ENCODE measurements around the gene SMIM7.

Gene SMIM7

DNA sequence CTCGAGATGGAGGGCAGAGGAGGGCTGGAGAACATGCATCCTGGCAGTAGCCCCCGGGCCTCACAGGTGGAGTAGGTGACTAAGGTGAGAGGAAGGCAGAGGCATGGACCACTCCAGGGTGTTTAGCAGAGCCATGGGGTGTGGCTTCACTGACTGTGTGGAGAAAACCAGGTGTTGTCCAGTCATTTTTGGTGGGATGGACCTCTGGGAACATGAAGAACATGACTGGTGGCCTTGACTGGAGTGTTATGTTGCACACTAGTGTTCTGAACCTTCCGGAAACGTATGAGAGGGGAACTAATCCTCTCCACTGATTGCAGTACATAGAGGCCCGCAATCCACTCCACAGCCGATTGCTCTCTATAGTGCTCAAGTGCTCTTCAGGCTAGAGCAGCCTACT is 48.8 kb downstream of the SMIM7 start:
- no peak overlapping the region for H2AFZ ChIP-seq (ENCODE audit: low read depth, low read length)
- H3K4me3 ChIP-seq (ENCODE audit: low read length) = no peak overlapping the region
- no peaks in the 10 kb centered on the region for H3K27me3 ChIP-seq (ENCODE audit: insufficient read depth, low read length)
- H3K4me1 ChIP-seq (ENCODE audit: insufficient read depth, low read length) = no peaks in the 10 kb centered on the region
- no peaks in the 10 kb centered on the region for H3K9me3 ChIP-seq (ENCODE audit: low read length)
- H3K36me3 ChIP-seq (ENCODE audit: insufficient read depth, low read length) = no peaks in the 10 kb centered on the region

DNA sequence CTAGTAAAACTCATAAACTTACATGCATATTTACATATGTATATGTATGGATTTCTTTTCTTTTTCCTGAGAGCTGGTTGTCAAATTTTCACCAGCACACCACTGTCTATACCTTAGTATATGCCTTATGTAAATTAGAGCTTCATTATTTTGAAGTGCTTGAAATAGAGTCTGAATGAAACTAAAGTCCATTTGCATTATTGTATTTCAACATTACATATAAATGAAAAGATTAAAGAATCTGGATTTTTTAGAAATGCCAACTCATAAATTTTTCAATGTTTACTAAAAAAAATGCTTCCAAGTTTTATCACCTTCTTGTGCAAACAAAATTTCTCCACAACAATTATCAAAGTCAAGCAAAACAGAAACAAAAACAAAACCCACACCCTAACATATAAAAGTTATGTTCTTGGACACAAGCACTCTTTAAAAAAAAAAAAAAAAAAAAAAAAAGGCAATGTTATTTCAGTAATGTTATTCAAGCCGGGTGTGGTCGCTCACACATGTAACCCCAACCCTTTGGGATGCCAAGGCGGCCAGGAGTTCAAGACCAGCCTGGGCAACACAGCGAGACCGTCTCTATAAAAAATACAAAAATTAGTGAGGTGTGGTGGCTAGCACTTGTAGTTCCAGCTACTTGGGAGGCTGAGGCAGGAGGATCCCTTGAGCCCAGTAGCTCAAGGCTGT is 50.3 kb downstream of the SMIM7 start:
- H2AFZ ChIP-seq (ENCODE audit: low read depth, low read length) = no peak overlapping the region
- H3K27me3 ChIP-seq (ENCODE audit: insufficient read depth, low read length) = no peaks in the 10 kb centered on the region
- no peaks in the 10 kb centered on the region for H3K4me1 ChIP-seq (ENCODE audit: insufficient read depth, low read length)
- no peaks in the 10 kb centered on the region for H3K9me3 ChIP-seq (ENCODE audit: low read length)
- H3K4me3 ChIP-seq (ENCODE audit: low read length) = no peak overlapping the region
- no peaks in the 10 kb centered on the region for H3K36me3 ChIP-seq (ENCODE audit: insufficient read depth, low read length)

DNA sequence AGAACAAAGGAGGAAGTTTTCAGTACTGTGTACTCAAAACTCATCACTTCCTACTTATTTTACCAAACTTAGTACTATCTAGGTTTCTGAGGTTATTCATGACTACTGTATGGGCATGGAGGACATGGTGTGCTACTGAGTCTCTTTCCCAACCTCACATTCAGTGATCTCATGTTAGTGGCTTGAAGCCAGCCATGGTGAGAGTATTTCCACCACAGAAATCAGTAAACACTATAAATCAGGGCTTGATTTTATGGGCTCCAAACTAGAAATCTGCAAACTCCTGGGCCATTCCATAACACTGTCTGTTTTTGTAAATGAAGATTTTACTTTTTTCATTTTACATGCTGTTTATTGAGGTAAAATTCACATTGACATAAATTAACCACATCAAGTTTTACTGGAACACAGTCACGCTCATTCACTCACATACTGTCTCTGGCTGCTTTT is 51.6 kb downstream of the SMIM7 start:
- Histone ChIP-seq H2AFZ (ENCODE audit: low read depth, low read length) (no peak overlapping the region), H3K9me3 (ENCODE audit: low read length) (no peaks in the 10 kb centered on the region), H3K36me3 (ENCODE audit: insufficient read depth, low read length) (no peaks in the 10 kb centered on the region), H3K4me1 (ENCODE audit: insufficient read depth, low read length) (no peaks in the 10 kb centered on the region), H3K4me3 (ENCODE audit: low read length) (no peak overlapping the region), H3K27me3 (ENCODE audit: insufficient read depth, low read length) (no peaks in the 10 kb centered on the region)

DNA sequence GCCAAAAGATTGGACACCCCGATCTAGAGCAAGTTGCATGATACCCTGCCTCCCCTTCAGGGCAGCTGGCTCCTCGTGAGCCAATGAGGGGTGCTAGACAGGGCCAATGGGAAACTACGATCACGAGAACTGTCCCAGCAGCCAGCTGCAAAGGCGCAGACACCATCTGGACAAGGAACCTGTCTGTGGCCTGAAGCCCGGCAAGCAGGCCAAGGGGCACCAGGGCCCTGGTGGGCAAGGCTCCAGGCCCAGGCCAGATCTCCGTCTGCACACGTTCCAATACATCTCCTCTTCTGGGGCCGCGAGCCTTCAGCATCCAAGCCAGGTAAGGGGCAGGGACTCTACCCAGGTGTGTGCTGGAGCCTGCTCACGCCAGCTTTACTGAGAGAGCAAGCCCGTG is 52.1 kb downstream of the SMIM7 start:
- no peak overlapping the region for H3K4me3 ChIP-seq (ENCODE audit: low read length)
- no peaks in the 10 kb centered on the region for H3K27me3 ChIP-seq (ENCODE audit: insufficient read depth, low read length)
- H3K36me3 ChIP-seq (ENCODE audit: insufficient read depth, low read length) = no peaks in the 10 kb centered on the region
- H3K9me3 ChIP-seq (ENCODE audit: low read length) = no peaks in the 10 kb centered on the region
- H2AFZ ChIP-seq (ENCODE audit: low read depth, low read length) = no peak overlapping the region
- H3K4me1 ChIP-seq (ENCODE audit: insufficient read depth, low read length) = no peaks in the 10 kb centered on the region

DNA sequence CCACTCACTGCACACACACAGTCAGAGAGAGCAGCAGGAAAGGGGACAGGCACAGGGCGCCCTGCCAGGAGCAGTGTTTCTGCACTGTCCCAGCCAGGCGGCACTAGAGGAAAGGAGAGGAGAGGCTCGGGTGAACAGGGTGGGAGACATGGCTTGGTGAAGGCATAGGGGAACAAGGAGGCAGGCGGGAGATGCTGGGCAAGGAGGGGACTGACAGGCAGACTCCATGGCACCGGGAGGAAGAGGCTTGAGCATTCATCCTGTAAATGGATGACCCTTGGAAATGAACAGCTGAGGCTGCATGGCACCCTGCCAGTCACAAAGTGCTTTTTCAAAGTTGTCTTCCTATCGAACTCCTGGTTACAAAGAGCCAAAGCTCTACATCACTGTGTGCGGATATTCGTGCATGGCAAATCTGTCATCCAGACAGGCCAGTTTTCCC is 54.4 kb downstream of the SMIM7 start:
- Histone ChIP-seq H3K36me3 (ENCODE audit: insufficient read depth, low read length) (no peaks in the 10 kb centered on the region), H3K4me1 (ENCODE audit: insufficient read depth, low read length) (no peaks in the 10 kb centered on the region), H3K27me3 (ENCODE audit: insufficient read depth, low read length) (no peaks in the 10 kb centered on the region)

DNA sequence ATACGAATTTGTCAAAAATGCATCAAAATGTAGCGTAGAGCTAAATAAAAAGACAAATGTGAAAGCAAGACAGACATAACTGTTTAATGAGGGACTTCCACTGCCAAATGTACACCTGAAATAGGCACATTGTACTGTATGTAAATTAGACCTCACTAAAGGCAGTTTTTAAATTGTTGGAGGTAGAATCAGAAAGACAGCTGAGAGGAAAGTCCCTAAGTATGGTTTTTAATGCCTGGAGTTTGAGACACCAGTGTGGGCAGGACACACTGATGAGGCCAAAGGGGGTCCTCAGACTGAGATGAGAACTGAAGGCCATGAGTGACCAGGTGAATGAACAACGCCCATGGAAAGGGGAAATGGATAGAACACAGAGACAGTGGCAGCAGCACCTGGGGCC is 54.8 kb downstream of the SMIM7 start:
- no peaks in the 10 kb centered on the region for H3K4me1 ChIP-seq (ENCODE audit: insufficient read depth, low read length)
- no peaks in the 10 kb centered on the region for H3K27me3 ChIP-seq (ENCODE audit: insufficient read depth, low read length)
- H3K9me3 ChIP-seq (ENCODE audit: low read length) = no peaks in the 10 kb centered on the region
- no peak overlapping the region for H3K4me3 ChIP-seq (ENCODE audit: low read length)
- H2AFZ ChIP-seq (ENCODE audit: low read depth, low read length) = no peak overlapping the region
- no peaks in the 10 kb centered on the region for H3K36me3 ChIP-seq (ENCODE audit: insufficient read depth, low read length)

More for the DNA sequence above, 54.4 kb downstream of the SMIM7 start:
- Histone ChIP-seq H3K9me3 (ENCODE audit: low read length) (no peaks in the 10 kb centered on the region), H2AFZ (ENCODE audit: low read depth, low read length) (no peak overlapping the region), H3K4me3 (ENCODE audit: low read length) (no peak overlapping the region)

DNA sequence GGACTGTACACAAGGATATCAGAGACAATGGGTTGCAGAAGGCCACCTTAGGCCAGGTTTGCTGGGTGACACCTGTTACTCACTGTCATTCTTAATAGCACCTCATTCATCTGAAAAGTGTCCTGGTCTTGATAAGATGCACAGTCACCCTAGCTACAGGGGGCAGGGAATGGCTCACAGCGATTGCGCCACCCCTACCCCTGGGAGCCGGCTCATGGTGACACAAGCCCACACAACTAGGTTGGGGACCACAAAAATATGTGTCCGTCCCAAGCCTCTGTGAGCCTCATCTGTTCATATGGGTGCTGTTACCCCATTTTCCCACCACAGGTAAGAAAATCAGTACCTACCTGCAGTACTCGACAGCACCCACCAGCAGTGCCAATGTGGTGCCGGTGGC is 55.3 kb downstream of the SMIM7 start:
- no peaks in the 10 kb centered on the region for H3K36me3 ChIP-seq (ENCODE audit: insufficient read depth, low read length)
- H2AFZ ChIP-seq (ENCODE audit: low read depth, low read length) = no peak overlapping the region
- H3K27me3 ChIP-seq (ENCODE audit: insufficient read depth, low read length) = no peaks in the 10 kb centered on the region
- H3K4me1 ChIP-seq (ENCODE audit: insufficient read depth, low read length) = no peaks in the 10 kb centered on the region
- no peak overlapping the region for H3K4me3 ChIP-seq (ENCODE audit: low read length)
- no peaks in the 10 kb centered on the region for H3K9me3 ChIP-seq (ENCODE audit: low read length)

DNA sequence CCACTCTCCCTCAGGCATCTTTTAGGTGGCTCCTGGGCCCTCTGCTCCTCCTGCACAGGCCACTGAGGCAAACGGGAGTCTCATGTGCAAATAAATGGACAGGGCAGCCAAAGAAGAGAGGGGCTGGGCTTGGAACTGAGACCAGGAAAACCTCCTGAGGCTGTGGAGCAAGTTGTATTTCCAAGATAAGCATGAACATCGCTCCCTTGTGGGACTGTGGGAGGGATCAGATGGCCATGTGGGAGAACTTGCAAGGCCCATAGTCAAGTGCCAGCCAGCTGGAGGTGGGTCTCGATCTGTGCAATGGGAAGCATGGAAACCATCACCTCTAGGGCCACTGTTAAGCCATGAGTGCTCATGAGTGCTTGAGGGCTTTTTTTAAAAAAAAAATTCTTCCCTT is 56.9 kb downstream of the SMIM7 start:
- Histone ChIP-seq H3K36me3 (ENCODE audit: insufficient read depth, low read length) (no peaks in the 10 kb centered on the region), H2AFZ (ENCODE audit: low read depth, low read length) (no peak overlapping the region), H3K27me3 (ENCODE audit: insufficient read depth, low read length) (no peaks in the 10 kb centered on the region), H3K4me3 (ENCODE audit: low read length) (no peak overlapping the region), H3K9me3 (ENCODE audit: low read length) (no peaks in the 10 kb centered on the region), H3K4me1 (ENCODE audit: insufficient read depth, low read length) (no peaks in the 10 kb centered on the region)

DNA sequence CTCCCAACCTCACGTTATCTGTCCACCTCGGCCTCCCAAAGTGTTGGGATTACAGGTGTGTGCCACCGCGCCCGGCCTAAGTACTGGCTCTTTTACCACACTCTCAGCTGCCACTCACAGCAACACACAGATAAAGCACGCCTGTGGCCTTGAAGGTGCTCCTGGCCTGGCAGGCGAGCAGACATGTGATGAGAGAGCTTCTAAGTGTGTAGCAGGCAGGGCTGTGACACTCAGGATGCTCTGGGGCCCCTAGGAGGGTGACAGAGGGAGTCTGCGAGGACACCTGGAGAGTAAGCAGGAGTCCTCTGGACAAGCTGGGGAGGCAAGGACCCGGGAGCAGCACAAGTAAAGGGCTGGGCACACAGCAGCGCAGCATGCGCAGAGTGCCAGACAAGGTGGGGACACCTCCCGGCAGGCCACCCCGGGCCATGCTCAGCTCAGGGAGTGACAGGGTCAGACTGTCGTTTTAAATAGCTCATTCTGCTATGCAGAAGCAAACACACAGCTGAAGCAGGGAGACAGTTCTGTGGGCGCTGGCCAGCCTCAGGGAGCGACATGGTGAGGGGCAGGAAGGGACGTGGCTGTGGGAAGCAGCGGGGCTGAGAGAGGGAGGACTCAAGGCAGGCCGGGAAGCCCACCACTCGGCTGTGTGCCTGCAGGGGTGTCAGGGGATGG is 58.4 kb downstream of the SMIM7 start:
- Histone ChIP-seq H3K36me3 (ENCODE audit: insufficient read depth, low read length) (no peaks in the 10 kb centered on the region), H3K9me3 (ENCODE audit: low read length) (no peaks in the 10 kb centered on the region), H3K4me1 (ENCODE audit: insufficient read depth, low read length) (no peaks in the 10 kb centered on the region), H3K4me3 (ENCODE audit: low read length) (no peak overlapping the region), H2AFZ (ENCODE audit: low read depth, low read length) (no peak overlapping the region), H3K27me3 (ENCODE audit: insufficient read depth, low read length) (no peaks in the 10 kb centered on the region)

DNA sequence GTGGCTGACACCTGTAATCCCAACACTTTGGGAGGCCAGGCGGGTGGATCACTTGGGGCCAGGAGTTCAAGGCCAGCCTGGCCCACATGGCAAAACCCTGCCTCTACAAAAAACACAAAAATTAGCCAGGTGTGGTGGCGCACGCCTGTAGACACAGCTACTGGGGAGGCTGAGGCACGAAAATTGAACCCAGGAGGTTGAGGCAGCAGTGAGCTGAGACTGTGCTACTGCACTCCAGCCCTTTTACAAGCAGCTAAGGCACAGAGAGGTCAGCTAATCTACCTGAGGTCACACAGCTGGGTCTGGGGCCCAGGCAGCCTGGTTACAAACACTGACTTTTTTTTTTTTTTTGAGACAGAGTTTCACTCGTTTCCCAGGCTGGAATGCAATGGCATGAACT is 59.1 kb downstream of the SMIM7 start:
- Histone ChIP-seq H3K4me1 (ENCODE audit: insufficient read depth, low read length) (no peaks in the 10 kb centered on the region), H3K27me3 (ENCODE audit: insufficient read depth, low read length) (no peaks in the 10 kb centered on the region), H3K4me3 (ENCODE audit: low read length) (no peak overlapping the region), H2AFZ (ENCODE audit: low read depth, low read length) (no peak overlapping the region), H3K36me3 (ENCODE audit: insufficient read depth, low read length) (no peaks in the 10 kb centered on the region), H3K9me3 (ENCODE audit: low read length) (no peaks in the 10 kb centered on the region)

DNA sequence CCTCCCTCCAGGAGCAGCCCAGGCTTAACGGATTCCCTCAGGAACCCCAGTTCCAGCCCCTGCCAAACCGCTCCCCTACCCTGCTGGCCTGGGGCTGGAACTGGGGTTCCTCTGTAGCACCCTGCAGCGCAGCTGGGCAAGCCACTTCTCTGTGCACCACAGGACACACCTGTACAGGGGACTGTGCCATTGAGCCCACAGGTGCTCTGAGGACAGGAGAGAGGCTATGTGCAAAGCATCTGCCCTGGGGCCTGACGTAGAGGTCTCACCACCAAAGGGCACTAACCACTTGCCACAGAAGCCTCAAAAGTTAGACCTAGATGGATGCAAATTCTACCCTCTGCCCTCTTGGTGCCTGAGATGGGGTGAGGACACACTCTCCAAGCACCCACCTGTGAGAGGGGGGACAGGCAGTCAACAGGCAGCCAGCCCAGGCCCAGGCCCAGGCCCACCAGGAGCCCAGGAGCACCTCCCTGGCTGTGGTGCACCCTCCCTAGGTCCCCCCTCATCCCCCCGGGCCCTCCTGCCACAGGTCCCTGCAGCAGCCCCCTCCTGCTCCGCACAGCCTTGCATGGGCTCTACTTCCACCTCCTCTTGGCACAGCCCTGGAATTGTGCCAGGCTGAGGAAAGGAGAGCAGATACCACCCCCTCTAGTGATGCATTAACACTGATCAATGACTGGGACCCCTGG is 60.1 kb downstream of the SMIM7 start:
- Histone ChIP-seq H3K36me3 (ENCODE audit: insufficient read depth, low read length) (no peaks in the 10 kb centered on the region), H3K4me3 (ENCODE audit: low read length) (no peak overlapping the region), H3K4me1 (ENCODE audit: insufficient read depth, low read length) (no peaks in the 10 kb centered on the region), H3K27me3 (ENCODE audit: insufficient read depth, low read length) (no peaks in the 10 kb centered on the region), H3K9me3 (ENCODE audit: low read length) (no peaks in the 10 kb centered on the region), H2AFZ (ENCODE audit: low read depth, low read length) (no peak overlapping the region)

DNA sequence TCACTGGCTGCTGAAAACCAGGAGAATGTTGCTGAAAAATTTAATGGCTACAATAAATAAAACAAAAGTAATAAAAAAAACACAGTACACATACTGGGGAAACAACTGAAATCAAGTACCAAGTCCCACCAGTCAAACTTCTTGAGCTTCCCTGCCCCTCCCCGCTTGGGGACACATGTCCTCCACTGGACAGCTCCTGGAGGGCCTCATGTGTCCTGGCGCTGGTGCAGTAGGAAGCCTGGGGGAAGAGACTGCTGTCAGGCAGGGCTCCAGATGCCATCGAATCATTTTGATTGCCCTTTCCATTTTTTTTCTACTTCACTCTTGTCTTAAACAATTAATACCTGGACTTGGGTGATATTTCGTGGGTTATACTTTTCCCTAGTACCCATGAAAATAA is 61.1 kb downstream of the SMIM7 start:
- Histone ChIP-seq H3K9me3 (ENCODE audit: low read length) (no peaks in the 10 kb centered on the region), H2AFZ (ENCODE audit: low read depth, low read length) (no peak overlapping the region), H3K4me1 (ENCODE audit: insufficient read depth, low read length) (no peaks in the 10 kb centered on the region), H3K27me3 (ENCODE audit: insufficient read depth, low read length) (no peaks in the 10 kb centered on the region), H3K4me3 (ENCODE audit: low read length) (no peak overlapping the region), H3K36me3 (ENCODE audit: insufficient read depth, low read length) (no peaks in the 10 kb centered on the region)

DNA sequence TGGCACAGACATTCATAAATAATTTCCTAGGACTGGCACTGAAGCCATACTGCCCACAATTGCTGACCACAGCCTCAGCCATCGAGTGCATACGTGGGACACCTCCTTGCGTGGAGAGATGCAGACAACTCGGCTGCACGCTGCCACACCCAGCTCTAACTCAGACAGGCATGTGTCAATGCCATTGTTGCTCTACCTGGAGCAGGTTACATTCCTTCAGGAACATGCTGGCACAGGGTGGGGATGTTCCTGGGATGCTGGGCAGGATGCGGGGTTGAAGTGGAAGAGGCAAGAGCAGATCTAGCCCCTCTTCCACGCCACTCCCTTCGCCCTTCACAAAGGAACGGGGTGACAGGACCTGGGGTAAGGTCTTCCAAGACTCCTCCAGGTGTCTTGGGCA is 63.5 kb downstream of the SMIM7 start:
- Histone ChIP-seq H3K27me3 (ENCODE audit: insufficient read depth, low read length) (no peaks in the 10 kb centered on the region), H3K9me3 (ENCODE audit: low read length) (no peaks in the 10 kb centered on the region), H3K4me3 (ENCODE audit: low read length) (no peak overlapping the region), H3K36me3 (ENCODE audit: insufficient read depth, low read length) (no peaks in the 10 kb centered on the region), H3K4me1 (ENCODE audit: insufficient read depth, low read length) (peaks cover 12% of the 10 kb centered on the region), H2AFZ (ENCODE audit: low read depth, low read length) (no peak overlapping the region)
